ENCODE measurements around the gene FAM217A. TPM values are rescaled to one million over a fixed set of nuclear protein-coding genes. Genes with fewer than 3 reads are reported as not detected.
A peak's percentile ranks its signal among the peaks of the same experiment; 100 is the strongest.

The FAM217A gene
- total RNA-seq, 4 donors from 2014 or later: not detected

DNA sequence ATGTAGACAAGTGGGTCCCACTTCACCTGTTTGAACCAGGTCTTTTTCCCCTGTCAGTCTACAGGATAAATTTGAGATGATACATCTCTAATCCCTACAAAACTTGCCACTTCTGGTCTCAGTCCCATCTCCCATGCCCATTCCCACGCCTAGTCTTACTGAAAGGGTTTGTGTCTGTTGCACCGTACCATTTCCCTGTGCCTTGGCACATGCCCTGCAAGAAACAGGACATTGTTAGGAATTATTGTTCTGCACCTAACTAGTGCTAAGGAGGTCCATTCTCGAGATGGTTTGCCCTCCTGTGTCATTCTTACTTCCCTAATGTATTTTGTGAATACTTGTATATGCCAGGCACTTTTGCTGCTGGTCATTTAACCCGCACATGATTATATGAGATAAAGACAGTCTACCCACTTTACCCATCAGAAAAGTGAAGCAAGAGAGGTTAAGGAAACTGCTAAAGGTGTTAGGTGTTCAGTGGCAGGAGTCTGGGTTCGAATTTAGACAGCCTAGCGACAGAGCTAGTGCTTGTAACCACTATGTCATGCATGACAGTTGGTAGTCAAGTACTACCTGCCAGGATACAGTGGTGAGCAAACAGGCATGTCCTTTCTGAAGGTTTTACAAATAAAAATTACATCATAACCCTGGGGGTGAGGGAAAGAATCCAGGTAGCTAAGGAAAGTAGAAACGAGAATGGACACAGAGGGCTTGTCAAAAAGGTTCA lies 12.7 kb downstream of the FAM217A start:
- TF ChIP-seq, protein P1, sequence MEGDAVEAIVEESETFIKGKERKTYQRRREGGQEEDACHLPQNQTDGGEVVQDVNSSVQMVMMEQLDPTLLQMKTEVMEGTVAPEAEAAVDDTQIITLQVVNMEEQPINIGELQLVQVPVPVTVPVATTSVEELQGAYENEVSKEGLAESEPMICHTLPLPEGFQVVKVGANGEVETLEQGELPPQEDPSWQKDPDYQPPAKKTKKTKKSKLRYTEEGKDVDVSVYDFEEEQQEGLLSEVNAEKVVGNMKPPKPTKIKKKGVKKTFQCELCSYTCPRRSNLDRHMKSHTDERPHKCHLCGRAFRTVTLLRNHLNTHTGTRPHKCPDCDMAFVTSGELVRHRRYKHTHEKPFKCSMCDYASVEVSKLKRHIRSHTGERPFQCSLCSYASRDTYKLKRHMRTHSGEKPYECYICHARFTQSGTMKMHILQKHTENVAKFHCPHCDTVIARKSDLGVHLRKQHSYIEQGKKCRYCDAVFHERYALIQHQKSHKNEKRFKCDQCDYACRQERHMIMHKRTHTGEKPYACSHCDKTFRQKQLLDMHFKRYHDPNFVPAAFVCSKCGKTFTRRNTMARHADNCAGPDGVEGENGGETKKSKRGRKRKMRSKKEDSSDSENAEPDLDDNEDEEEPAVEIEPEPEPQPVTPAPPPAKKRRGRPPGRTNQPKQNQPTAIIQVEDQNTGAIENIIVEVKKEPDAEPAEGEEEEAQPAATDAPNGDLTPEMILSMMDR (IDR thresholded peaks at IDR 0.05): no peak
- DNase-seq (ENCODE audit: low spot score) (no peak), ATAC-seq (ENCODE audit: low FRiP score) (no peak)

DNA sequence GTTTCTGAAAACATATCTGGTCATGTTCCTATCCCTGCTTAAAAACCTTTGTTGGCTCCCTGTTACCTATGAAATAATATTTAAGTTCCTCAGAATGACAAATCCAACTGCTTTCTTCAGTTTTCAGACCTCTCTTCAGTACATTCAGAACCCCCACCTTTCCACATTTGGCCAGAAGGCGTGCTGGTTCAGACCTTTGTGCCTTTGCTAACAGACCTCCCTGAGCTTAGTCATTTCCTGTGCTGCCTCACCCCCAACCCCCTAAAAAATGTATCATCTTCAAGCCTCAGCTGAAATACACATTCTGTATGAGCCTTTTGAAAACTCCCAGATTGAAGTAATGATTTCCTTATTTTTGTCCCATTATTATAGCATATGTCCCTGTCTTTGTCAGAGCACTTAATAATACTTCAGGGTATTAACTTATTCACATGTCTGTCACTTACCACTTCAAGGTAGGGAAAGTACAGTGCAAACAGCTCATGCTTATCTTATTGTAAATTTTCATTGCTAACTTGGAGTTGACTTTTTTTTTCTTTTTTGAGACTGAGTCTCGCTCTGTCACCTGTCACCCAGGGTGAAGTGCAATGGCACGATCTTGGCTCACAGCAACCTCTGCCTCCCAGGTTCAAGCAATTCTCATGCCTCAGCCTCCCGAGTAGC lies 19.7 kb downstream of the FAM217A start:
- DNase-seq (ENCODE audit: low spot score) (no peak), ATAC-seq (ENCODE audit: low FRiP score) (peak; percentile 58)
- TF ChIP-seq, protein P1 (IDR thresholded peaks at IDR 0.05): no peak

DNA sequence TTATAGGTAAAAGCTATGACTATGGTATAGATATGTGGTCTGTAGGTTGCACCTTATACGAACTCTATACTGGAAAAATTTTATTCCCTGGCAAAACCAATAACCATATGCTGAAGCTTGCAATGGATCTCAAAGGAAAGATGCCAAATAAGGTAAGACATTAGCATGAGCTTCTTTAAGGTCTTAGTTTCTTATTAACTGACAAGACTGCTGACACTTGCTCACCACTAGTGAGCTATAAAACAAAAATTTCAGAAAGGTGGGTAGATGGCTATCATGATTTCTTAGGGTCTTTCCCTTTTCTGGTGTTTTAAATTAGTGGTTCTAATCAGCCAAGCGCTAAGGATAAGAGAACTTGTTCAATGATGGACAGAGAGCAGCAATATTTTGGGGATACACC lies 21.9 kb downstream of the FAM217A start:
- ATAC-seq (ENCODE audit: low FRiP score) (no peak), DNase-seq (ENCODE audit: low spot score) (no peak)
- TF ChIP-seq, protein P1 (IDR thresholded peaks at IDR 0.05): no peak

DNA sequence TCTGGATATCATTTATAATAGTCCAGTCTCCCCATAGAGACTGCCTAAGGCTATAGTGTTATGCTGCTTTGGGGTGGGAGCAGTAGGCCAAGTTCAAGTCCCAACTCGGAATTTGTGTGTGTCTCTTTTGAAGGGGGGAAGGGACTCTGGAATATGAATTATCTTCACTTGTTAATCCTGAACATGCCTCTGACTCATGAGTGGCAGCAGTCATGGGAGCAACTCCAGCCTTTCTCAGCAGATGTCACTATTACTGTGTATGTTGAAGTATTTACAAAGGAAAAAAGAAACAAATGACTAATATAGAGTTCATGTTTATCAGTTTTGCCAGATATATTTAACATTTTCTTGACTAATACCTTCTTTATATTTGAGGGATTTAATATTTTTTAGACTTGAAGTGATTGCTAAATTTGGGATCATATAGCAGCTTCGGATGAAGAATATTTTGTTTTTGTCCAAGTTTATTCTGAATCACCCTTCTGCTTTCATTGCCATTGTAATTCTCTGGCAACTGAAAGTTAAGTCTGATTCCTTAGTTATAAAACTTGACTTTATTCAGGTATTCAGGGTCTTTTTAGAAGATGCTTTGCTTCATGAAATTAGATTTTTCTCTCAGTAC lies 23.4 kb downstream of the FAM217A start:
- ATAC-seq (ENCODE audit: low FRiP score) (peak; percentile 74), DNase-seq (ENCODE audit: low spot score) (no peak)
- TF ChIP-seq, protein P1 (IDR thresholded peaks at IDR 0.05): no peak

DNA sequence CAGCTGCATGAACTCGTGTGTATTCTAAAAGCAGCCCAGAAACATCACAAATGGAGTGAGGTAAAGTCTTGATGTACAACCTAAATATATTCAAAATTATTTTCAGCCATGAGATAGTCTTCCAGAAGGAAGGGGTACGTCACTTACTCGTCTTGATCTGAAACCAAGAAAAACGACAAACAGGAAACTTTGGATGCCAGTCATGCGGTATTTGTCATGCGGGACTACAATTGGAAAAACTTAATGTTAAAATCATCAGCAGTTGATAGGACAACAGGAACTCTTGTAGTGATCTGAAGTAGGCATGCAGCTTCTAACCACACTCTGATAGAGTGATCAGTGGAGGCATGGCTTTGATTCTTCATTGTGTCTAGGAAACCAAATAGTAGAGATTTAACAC lies 29.7 kb downstream of the FAM217A start:
- ATAC-seq (ENCODE audit: low FRiP score): no peak
- TF ChIP-seq, protein P1 (IDR thresholded peaks at IDR 0.05): no peak

DNA sequence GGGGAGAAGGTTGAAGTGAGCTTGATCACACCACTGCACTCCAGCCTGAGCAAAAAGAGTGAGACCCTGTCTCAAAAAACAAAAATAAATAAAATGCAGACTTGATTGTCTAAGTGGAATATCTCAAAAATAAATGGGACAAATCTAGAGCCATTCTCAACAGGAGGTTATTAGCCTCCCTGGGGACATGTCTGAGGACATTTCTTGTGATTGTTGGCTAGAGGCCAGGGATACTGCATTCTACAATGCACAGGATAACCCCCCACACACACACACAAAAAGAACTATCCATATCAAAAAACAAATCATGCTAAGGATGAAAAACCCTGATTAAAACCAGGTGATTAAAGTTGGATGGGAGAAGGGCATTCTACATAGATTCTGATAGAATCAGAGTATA lies 37.5 kb downstream of the FAM217A start:
- TF ChIP-seq, protein P1 (IDR thresholded peaks at IDR 0.05): no peak
- ATAC-seq (ENCODE audit: low FRiP score) (no peak), DNase-seq (ENCODE audit: low spot score) (no peak)

More for the DNA sequence above, 29.7 kb downstream of the FAM217A start:
- DNase-seq (ENCODE audit: low spot score): no peak
